ENCODE data around the gene SNRNP27.
"Not testable (repeated sequence)": the region's sequence is repeated elsewhere in the genome, so short reads cannot be mapped to it uniquely, and the experiment has no call there.

The SNRNP27 gene

GRCh38 chr2:69946351-69947324 is 52.9 kb downstream of the SNRNP27 start:
- no peak for DNase-seq (ENCODE audit: low spot score)

- no peak for DNase-seq (ENCODE audit: low spot score)
Measured at GRCh38 chr2:69947325-69947931, 53.7 kb downstream of the SNRNP27 start.

DNA sequence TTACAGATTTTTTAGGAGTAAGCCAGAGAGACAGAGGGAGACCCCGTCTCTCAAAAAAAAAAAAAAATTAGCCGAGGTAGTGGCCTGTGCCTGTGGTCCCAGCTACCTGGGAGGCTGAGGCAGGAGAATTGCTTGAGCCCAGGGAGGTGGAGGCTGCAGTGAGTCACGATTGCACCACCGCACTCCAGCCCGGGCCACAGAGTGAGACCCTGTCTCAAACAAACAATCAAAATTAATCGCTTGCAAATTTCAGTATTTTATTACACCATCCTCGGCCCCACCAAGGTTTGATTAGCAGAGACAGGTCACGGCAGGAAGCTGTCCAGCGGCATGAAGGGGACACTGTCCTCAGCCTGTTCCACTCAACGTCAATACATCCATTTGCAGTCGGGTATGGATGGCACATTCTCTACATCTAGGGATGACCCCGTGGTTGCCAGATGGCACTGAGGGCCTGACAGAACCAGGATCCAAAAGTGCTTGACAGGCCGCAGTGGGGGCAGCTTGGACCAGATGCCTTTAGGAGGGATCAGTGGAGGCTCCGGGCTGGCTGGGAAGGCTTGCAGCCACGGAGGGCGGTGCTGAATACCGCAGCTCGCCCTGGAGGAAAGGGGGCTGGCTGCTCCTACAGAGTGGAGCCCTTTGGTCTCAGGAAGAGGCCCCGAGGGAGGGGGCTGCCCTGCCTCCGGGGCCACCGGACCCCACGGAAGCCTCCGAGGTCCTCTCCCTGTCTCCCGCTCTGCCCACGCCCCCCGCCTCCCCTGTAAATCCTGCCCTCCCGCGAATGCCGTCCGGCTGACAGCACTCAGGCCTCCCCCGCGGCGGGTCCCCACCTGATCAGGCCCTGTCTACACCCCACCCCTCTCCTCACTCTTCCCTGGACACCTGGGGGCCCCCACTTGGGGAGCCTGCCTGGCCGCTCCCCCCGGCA is 54.5 kb downstream of the SNRNP27 start:
- no peak for DNase-seq (ENCODE audit: low spot score)

GRCh38 chr2:69948963-69949645 is 55.3 kb downstream of the SNRNP27 start:
- DNase-seq (ENCODE audit: low spot score) = no peak

DNA sequence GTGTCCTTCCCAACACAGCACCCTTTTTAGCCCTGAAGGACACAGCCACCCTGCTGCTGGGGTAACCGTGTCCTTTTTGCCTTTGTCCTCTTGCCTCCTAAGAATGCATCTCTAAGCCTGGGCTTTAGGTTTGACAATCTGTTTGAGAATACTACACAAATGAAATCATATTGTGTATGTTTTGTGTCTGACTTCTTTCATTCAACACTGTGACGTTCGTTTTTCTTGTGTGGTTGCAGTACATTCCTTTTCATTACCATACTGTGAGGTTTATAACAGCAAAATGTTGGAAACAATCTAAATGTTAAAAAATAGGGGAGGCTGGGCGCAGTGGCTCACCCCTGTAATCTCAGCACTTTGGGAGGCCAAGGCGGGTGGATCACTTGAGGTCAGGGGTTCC is 56.5 kb downstream of the SNRNP27 start:
- no peak for DNase-seq (ENCODE audit: low spot score)

- not testable (repeated sequence) for DNase-seq (ENCODE audit: low spot score)
Measured at GRCh38 chr2:69950671-69951070, 56.9 kb downstream of the SNRNP27 start.

- DNase-seq (ENCODE audit: low spot score) = no peak
Measured at GRCh38 chr2:69952336-69953115, 58.8 kb downstream of the SNRNP27 start.

GRCh38 chr2:69954084-69954483 is 60.3 kb downstream of the SNRNP27 start:
- no peak for DNase-seq (ENCODE audit: low spot score)
